ENCODE measurements around the gene SPTBN4.

SPTBN4 gene

GRCh38 chr19:40604647-40605215 is 137.9 kb downstream of the SPTBN4 start:
- no peak for DNase-seq (ENCODE audit: low spot score)

- DNase-seq (ENCODE audit: low spot score), result no peak
Measured at GRCh38 chr19:40605216-40605971, 138.6 kb downstream of the SPTBN4 start.

- no peak for DNase-seq (ENCODE audit: low spot score)
Measured at GRCh38 chr19:40607311-40608239, 140.8 kb downstream of the SPTBN4 start.

GRCh38 chr19:40608240-40608621 is 141.4 kb downstream of the SPTBN4 start:
- no peak for DNase-seq (ENCODE audit: low spot score)

- no peak for DNase-seq (ENCODE audit: low spot score)
Measured at GRCh38 chr19:40608957-40609356, 142.2 kb downstream of the SPTBN4 start.

GRCh38 chr19:40609561-40610395 is 143.0 kb downstream of the SPTBN4 start:
- peak; percentile 82 for DNase-seq (ENCODE audit: low spot score)

GRCh38 chr19:40610396-40611064 is 143.7 kb downstream of the SPTBN4 start:
- DNase-seq (ENCODE audit: low spot score), result no peak

GRCh38 chr19:40611096-40611495 is 144.3 kb downstream of the SPTBN4 start:
- DNase-seq (ENCODE audit: low spot score), result no peak

GRCh38 chr19:40611900-40612698 is 145.3 kb downstream of the SPTBN4 start:
- no peak for DNase-seq (ENCODE audit: low spot score)

GRCh38 chr19:40612831-40613689 is 146.3 kb downstream of the SPTBN4 start:
- no peak for DNase-seq (ENCODE audit: low spot score)

GRCh38 chr19:40613690-40614621 is 147.2 kb downstream of the SPTBN4 start:
- DNase-seq (ENCODE audit: low spot score), result no peak

GRCh38 chr19:40614622-40615411 is 148.0 kb downstream of the SPTBN4 start:
- peak; percentile 79 for DNase-seq (ENCODE audit: low spot score)

- no peak for DNase-seq (ENCODE audit: low spot score)
Measured at GRCh38 chr19:40616178-40616577, 149.4 kb downstream of the SPTBN4 start.

GRCh38 chr19:40616941-40617340 is 150.1 kb downstream of the SPTBN4 start:
- DNase-seq (ENCODE audit: low spot score), result no peak

GRCh38 chr19:40617961-40618360 is 151.2 kb downstream of the SPTBN4 start:
- no peak for DNase-seq (ENCODE audit: low spot score)

- no peak for DNase-seq (ENCODE audit: low spot score)
Measured at GRCh38 chr19:40619333-40620160, 152.7 kb downstream of the SPTBN4 start.

- no peak for DNase-seq (ENCODE audit: low spot score)
Measured at GRCh38 chr19:40620161-40620485, 153.3 kb downstream of the SPTBN4 start.

All from kidney capillary endothelial cell (primary cell).